A549 (cell line): ENCODE results near the gene TFAP2C.

ENCODE experiments used
- CHD4 ChIP-seq: fragments of 200-600 bp; sonication (generic); IDR thresholded peaks from 2 replicates; pipeline ENCODE4 v1.6.1; 2016; ENCODE audit warnings: antibody characterized with exemption, mild to moderate bottlenecking, borderline replicate concordance
- CTCF ChIP-seq: fragments of >200 bp; sonication (Bioruptor Twin); formaldehyde crosslinking; IDR thresholded peaks from 3 replicates; pipeline ENCODE4 v1.5.1; 2016
- EP300 ChIP-seq, 2 experiments: fragments of >200 bp; sonication (Bioruptor Twin); formaldehyde crosslinking; IDR thresholded peaks; 2 replicates in 1 of 2; 3 replicates in 1 of 2; pipeline ENCODE4 v1.6.1; 2016 to 2017
- JUNB ChIP-seq: fragments of >200 bp; sonication (Bioruptor Twin); formaldehyde crosslinking; IDR thresholded peaks from 2 replicates; pipeline ENCODE4 v1.6.1; 2016
- MAX ChIP-seq: IDR thresholded peaks from 2 replicates; pipeline ENCODE4 v1.6.1; 2012
- NFE2L2 ChIP-seq: fragments of 150-350 bp; conservative IDR thresholded peaks from 2 replicates; pipeline ENCODE4 v1.6.1; 2014; ENCODE audit warnings: low read length
- POLR2A ChIP-seq: IDR thresholded peaks from 2 replicates; pipeline ENCODE4 v1.6.1; 2012; ENCODE audit warnings: mild to moderate bottlenecking, low read length
- POLR2AphosphoS2 ChIP-seq: conservative IDR thresholded peaks from 2 replicates; pipeline ENCODE4 v1.6.1; 2012; ENCODE audit warnings: low read length, improper control_type of control experiment, inconsistent platforms
- REST ChIP-seq: fragments of 200-600 bp; sonication (generic); IDR thresholded peaks from 2 replicates; pipeline ENCODE4 v1.6.1; 2016; ENCODE audit warnings: antibody characterized with exemption, mild to moderate bottlenecking, moderate library complexity

- TF ChIP-seq CHD4, result no peak
- TF ChIP-seq EP300 (IDR thresholded peaks at IDR 0.05), result no peak
- no peak for TF ChIP-seq POLR2A
- no peak for TF ChIP-seq CTCF
- no peak for TF ChIP-seq NFE2L2
- no peak for TF ChIP-seq REST
- TF ChIP-seq JUNB, result no peak
- TF ChIP-seq MAX, result no peak
- no peak for TF ChIP-seq POLR2AphosphoS2
Observed at GRCh38 chr20:56589633-56590032, 39.5 kb upstream of the TFAP2C start.
